Stimulated activated CD4-positive, alpha-beta T cell treated with anti-CD3 and anti-CD28 coated beads, Interleukin-15, amount 100 ng/mL, for 1 hour (primary cell): ENCODE results near the gene TMEM161B.
"Not testable (repeated sequence)": the region's sequence is repeated elsewhere in the genome, so short reads cannot be mapped to it uniquely, and the experiment has no call there.

Source experiments
- DNase-seq, 2 donors: peaks; one replicate each; pipeline ENCODE4 v3.0.0-alpha.2; 2020; ENCODE audit warnings: low read depth in 1 of 2, low spot score in 1 of 2

Gene TMEM161B

DNA sequence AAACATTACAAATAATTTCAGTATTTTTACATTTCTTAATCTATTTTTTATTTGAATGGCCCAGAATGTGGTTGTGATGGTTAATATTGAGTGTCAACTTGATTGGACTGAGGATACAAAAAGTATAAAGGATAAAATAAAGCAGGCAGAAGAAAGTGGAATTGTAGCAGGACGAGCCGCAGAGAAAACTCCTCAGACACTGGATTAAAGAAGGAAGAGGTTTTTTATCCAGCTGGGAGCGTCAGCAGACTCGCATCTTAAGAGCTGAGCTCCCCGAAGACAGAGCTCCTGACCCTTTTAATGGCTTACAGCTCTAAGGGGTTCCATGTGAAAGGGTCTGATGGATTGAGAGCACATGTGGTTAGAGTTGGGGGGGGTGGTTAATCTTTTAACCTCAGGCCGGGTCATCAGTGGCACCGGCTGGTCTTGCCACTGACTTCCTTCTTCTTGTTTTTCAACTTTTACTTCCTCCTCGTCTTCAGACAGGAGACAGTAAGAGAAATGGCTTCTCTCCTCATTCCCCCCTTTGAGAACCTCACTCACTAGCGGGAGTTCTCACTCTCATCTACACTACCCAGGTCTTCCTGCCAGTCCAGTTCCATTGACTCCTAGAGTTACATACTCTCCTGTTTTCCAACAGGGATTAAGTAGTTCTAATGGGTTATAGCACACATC, 80.0 kb downstream of the TMEM161B start:
- no peak for DNase-seq

DNA sequence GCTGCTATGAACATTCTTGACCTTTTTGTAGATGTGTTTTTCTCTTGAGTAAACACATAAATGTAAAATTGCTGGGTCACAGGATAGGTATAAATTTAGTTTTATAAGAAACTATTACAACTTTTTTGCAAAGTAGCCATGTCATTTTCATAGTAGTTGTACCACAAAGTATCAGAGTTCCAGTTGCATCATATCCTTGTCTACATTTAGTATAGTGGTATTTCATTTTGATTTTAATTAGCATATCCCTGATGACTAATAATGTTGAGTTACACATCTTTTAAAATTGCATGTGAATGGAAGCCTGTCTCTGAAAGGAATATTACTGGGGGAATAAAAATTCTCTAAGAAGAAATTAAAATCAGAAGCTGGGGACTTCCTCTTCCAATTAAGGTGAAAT, 85.4 kb downstream of the TMEM161B start:
- no peak for DNase-seq

DNA sequence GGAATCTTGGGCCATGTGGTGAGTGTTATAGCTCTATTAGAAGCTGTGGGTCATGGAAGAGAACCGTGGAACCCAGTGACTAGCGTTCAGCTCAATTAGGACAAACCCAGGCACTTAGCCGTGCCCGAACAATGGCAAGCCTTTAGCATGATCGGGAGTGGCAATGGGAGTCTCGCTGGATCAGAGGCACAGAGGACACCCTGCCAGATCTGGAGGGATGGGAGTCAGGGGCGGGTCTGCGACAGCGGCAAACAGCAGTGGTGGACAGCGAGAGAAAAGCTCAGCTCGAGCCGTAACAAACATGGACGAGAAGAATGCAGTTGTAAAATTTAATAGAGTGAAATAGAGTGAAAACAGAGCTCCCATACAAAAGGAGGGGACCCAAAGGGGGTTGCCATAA, 91.2 kb downstream of the TMEM161B start:
- DNase-seq = not testable (repeated sequence)

DNA sequence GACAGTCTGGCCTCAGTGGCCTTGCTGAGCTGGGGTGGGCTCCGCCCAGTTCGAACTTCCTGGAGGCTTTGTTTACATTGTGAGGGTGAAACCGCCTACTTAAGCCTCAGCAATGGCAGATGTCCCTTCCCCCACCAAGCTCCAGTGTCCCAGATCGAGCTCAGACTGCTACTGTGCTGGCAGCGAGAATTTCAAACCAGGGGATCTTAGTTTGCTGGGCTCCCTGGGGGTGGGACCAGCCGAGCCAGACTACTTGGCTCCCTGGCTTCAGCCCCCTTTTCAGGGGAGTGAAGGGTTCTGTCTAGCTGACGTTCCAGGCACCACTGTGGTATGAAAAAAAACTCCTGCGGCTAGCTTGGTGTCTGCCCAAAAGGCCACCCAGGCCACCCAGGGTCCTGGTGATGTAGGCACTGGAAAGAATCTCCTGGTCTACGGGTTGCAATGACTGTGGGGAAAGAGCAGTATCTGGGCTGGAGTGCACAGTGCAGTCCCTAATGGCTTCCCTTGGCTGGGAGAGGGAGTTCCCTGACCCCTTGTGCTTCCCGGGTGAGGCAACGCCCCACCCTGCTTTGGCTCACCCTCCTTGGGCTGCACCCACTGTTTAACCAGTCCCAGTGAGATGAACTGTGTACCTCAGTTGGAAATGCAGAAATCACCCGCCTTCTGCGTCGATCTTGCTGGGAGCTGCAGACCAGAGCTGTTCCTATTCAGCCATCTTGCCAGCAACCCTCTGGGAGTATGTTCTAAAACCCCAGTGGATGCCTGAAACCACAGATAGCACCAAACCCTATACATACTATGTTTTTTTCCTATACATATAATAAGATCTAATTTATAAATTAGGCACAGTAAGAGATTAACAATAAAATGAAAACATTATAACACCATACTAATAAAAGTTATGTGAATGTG, 95.5 kb downstream of the TMEM161B start:
- no peak for DNase-seq

DNA sequence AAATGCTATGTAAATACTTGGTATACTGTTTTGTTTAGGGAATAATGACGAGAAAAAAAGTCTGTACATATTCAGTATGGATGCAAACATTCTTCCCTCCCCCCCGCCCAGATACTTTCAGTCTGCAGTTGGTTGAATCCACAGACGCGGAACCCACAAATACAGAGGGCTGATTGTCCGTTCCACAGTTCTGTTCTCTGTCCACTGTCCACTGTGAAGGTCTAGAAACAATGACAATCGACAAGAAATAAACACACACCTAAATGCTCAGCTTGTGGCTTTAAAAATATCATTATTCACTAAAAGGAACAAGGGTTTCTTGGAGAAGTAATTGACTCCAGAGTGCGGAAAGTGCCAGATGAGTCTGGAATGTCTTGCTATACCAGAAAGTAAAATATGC, 109.1 kb downstream of the TMEM161B start:
- DNase-seq = no peak

DNA sequence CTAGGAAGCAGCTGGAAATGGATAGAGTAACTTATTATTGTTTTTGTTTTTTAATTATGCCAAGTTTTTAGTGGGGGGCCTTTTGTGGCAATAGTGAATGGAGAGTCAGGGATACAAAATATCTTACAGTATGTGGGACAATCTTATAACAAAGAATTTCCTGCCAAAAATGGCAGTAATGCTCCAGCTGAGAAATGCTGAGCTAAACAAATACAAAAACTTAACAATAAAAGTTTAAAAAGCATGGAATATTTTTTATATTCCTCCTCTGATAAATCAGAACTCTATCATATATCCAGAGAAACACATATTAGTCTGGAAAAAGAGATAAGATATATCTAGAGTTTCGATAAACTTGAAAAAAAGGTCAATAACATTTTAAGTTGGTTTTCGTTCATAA, 110.6 kb downstream of the TMEM161B start:
- no peak for DNase-seq

DNA sequence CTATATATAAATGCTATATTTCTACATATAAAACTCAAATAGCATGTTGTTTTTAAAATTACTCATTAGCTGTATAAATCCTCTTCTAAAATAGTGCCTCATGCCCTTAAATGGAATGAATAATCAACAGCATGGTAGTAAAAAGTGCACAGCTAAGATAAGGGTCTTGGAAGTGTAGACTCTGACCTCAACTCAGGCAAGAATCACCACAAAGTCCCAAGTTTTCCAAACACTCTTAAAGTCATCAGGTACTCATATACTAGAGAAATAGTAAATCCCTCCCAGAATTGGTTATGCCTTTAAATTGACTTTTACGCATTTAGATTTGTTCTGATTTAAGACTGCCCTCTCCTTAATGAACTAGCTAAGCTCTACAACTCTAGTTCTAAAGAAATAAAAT, 113.8 kb downstream of the TMEM161B start:
- no peak for DNase-seq

DNA sequence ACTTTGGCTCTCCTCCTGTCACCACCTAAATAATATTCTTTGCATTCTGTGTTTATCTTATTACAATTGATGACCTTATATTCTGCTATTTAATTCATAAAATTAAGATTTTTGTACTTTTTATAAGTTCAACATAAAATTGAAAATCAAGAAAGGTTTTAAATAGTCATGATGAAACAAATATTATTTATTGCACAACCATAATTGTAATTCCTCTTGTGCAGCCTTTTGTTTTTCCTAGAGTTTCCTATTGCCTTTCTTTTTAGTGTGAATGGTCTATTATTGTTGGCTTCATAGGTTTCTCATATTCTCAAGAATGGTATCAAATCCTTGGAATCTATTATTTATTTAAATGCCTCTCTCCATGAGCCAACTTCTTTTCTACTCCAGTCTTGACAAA, 117.9 kb downstream of the TMEM161B start:
- no peak for DNase-seq

DNA sequence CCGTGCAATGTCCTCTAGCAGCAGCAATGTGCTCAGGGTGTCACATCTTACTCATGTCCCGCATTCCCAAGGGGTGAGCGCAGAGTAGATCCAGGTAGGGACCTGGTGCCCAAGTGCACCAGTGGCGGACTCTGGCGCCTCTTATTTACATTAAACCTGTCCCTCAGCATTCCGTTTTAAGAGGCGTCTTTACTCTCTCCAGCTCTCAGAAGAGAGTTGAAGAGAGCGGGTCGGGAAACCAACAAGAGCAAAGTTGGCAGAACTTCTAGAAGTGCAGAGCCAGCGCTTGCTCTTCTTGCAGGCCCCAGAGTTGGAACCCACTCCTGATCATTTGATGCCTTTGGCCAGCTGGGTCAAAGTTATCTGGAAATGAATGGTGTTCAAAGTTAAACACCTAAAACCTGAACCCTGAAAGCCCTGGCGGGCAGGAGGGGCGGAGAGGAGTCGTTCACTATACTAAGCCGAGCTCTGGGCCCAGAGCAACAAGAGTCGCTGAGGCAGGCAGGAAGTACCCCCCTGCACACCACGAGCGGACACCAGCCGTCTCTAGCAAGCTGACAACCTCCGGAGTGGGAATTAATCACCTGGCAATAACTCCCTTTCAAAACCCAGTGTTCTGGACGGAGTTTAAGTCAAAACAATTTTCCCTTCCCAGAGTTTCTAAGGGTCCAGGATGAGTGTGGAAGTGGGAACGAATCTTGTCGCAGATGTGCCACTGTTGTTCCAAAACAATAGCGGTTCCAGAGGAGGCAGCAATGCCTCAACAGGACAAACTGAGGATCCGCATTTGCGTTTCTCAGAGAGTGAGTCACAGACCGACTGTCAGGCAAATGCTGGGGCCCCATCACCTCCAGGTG, 122.8 kb downstream of the TMEM161B start:
- no peak for DNase-seq

DNA sequence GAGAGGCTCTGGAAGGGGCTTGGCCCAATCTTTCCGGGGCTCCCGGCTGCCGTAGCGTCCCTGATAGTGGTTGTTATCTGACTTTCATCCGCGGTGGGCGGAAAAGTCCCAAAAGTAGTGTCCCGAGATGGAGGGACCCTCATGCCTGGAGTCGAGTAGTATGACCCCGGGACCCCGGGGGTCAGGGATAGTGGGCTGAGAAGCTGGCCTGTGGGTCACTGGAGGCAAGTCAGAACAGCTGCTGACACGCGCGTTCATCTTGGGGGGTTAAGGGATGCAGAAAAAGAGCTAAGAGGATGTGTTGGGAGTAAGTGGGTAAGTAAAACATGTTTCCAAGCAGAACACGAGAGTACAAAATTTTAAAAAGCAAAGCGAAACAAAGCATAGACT, 123.4 kb downstream of the TMEM161B start:
- no peak for DNase-seq
